Left ventricle myocardium inferior (tissue), 1 donor: ENCODE measurements around the gene FBXO17. TPM values are rescaled to one million over a fixed set of nuclear protein-coding genes. Genes with fewer than 3 reads are reported as not detected.
"Not testable (repeated sequence)": the region's sequence is repeated elsewhere in the genome, so short reads cannot be mapped to it uniquely, and the experiment has no call there.

ENCODE experiments used
- DNase-seq: peaks from one replicate; pipeline ENCODE4 v3.0.0-alpha.2; 2020
- H3K27ac ChIP-seq: fragments of 200-600 bp; replicated peaks from 2 replicates; pipeline ENCODE4 v1.8.0; 2021
- H3K27me3 ChIP-seq: fragments of 200-600 bp; 2 replicates; pipeline ENCODE4 v1.8.0; 2021; ENCODE audit warnings: low read depth
- H3K36me3 ChIP-seq: fragments of 200-600 bp; 2 replicates; pipeline ENCODE4 v1.8.0; 2021
- H3K4me1 ChIP-seq: fragments of 200-600 bp; 2 replicates; pipeline ENCODE4 v1.8.0; 2021
- H3K4me3 ChIP-seq: fragments of 200-600 bp; 2 replicates; pipeline ENCODE4 v1.8.0; 2021; ENCODE audit warnings: mild to moderate bottlenecking, moderate library complexity
- H3K9me3 ChIP-seq: fragments of 200-600 bp; replicated peaks from 2 replicates; pipeline ENCODE4 v1.8.0; 2021
- intact Hi-C: fragments of 100-400 bp; cut with micrococcal nuclease; formaldehyde crosslinking; loops from one replicate; pipeline ENCODE4 v1.11.0; 2022
- total RNA-seq: library from RNA; stranded (reverse); fragmentation: NEBNext Ultra II Directional; extraction: Animal tissue kit (Norgen Biotek cat#: 25700); gene quantifications from one replicate; pipeline ENCODE4 v1.2.1, GENCODE V29; 2021
- TF ChIP-seq, protein P1 (sequence below): fragments of 200-600 bp; IDR thresholded peaks from 2 replicates; pipeline ENCODE4 v1.8.0; 2021; ENCODE audit warnings: antibody characterized with exemption, mild to moderate bottlenecking, borderline replicate concordance
- donor health status: DM: no; HTN: yes; CAD: no; lungs with severe emphysema.

The FBXO17 gene
- total RNA-seq, 1 donor from 2014 or later: 3.0 TPM

DNA sequence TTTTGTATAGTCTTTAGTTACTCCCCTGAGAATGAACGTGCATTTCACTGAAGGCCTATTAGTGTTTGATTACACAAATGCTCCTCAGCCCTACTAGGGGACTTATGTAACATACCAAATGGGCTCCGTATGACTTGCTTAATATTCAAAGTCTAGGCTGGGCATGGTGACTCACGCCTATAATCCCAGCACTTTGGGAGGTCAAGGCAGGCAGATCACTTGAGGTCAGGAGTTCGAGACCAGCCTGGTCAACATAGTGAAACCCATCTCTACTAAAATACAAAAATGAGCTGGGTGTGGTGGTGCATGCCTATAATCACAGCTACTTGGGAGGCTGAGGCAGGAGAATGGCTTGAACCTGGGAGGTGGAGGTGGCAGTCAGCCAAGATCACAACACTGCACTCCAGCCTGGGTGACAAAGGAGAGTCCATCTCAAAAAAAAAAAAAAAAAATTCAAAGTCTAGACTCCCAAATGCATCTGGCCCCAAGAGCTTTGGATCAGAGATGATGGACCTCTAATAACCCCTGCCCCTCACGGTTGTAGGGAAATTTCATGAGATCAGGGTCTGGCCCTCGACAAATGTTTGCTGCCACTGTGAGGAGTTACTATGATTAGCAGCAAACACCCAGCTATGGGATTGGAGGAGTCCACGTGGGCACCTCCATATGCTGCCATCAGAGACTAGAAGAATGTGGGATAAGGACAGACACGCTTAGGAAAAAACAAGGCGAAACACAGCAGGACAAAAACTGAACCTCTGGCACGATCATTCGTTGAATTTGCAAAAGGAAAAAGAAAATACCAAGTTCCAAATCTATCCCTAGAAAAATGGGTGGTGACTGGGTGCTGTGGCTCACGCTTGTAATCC lies 4.6 kb downstream of the FBXO17 start:
- no peak for DNase-seq
- Histone ChIP-seq H3K4me3 (no peak overlapping the region), H3K9me3 (no peaks in the 10 kb centered on the region), H3K27ac (no peak overlapping the region), H3K36me3 (no peaks in the 10 kb centered on the region), H3K27me3 (peaks cover 19% of the 10 kb centered on the region), H3K4me1 (peaks cover 19% of the 10 kb centered on the region)
- TF ChIP-seq, protein P1, sequence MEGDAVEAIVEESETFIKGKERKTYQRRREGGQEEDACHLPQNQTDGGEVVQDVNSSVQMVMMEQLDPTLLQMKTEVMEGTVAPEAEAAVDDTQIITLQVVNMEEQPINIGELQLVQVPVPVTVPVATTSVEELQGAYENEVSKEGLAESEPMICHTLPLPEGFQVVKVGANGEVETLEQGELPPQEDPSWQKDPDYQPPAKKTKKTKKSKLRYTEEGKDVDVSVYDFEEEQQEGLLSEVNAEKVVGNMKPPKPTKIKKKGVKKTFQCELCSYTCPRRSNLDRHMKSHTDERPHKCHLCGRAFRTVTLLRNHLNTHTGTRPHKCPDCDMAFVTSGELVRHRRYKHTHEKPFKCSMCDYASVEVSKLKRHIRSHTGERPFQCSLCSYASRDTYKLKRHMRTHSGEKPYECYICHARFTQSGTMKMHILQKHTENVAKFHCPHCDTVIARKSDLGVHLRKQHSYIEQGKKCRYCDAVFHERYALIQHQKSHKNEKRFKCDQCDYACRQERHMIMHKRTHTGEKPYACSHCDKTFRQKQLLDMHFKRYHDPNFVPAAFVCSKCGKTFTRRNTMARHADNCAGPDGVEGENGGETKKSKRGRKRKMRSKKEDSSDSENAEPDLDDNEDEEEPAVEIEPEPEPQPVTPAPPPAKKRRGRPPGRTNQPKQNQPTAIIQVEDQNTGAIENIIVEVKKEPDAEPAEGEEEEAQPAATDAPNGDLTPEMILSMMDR: no peak
- intact Hi-C loops: no loop called here

DNA sequence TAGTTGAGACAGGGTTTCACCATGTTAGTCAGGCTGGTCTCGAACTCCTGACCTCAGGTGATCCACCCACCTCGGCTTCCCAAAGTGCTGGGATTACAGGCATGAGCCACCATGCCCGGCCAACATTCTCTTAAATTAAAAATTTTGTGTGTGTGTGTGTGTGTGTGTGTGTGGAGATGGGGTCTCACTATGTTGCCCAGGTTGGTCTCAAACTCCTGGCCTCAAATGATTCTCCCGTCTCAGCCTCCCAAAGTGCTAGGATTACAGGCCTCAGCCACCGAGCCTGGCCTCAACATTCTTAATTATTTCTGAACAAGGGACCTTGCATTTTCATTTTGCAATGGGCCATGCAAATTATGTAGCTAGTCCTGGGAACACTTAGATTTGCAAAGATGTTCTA lies 9.4 kb downstream of the FBXO17 start:
- intact Hi-C loops, DNase-seq, H3K36me3 ChIP-seq, H3K27ac ChIP-seq, H3K27me3 ChIP-seq, H3K9me3 ChIP-seq, H3K4me1 ChIP-seq, H3K4me3 ChIP-seq: not testable (repeated sequence)

DNA sequence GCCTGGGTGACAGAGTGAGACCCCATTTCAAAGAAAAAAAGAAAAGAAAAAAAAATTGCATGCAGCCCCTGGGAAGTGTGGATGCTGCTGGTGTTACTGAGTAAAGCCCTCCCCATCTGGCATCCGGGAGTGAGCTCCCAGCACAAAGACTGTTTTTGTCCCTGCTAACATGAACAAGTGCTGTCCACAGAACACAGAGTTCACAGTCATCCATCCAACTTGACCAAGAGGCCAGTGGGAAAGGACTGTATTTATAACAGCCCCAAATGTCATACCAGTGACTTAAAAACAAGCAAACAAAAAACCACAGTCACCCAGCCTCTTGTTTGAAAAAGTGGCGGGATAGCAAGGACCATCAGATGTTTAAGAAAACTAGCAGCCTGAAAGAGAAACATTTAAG lies 10.8 kb downstream of the FBXO17 start:
- intact Hi-C loops: no loop called here
- H3K9me3 ChIP-seq: no peaks in the 10 kb centered on the region

DNA sequence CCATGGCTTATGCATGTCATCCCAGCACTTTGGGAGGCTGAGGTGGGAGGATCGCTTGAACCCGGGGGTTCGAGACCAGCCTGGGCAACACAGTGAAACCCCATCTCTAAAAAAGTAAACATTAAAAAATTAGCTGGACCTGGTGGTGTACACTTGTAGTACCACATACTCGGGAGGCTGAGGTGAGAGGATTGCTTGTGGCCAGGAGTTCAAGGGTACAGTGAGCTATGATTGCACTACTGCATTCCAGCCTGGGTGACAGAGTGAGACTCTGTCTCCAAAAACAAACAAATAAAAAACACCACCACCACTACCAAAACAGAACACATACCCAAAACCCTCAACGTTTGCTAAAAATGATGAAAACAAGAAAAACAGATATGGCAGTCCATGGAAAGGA lies 15.9 kb downstream of the FBXO17 start:
- H3K36me3 ChIP-seq: no peaks in the 10 kb centered on the region
- TF ChIP-seq, protein P1: no peak
- peaks cover 9% of the 10 kb centered on the region for H3K4me1 ChIP-seq
- no peak overlapping the region for H3K4me3 ChIP-seq
- intact Hi-C loops: no loop called here
- DNase-seq: no peak
- H3K27me3 ChIP-seq: peaks cover under 1% of the 10 kb centered on the region
- no peak overlapping the region for H3K27ac ChIP-seq
- no peaks in the 10 kb centered on the region for H3K9me3 ChIP-seq

More for the DNA sequence above, 10.8 kb downstream of the FBXO17 start:
- H3K4me1 ChIP-seq: peaks cover 9% of the 10 kb centered on the region
- TF ChIP-seq, protein P1: no peak
- no peaks in the 10 kb centered on the region for H3K36me3 ChIP-seq
- no peak for DNase-seq
- H3K27me3 ChIP-seq: no peaks in the 10 kb centered on the region
- no peak overlapping the region for H3K27ac ChIP-seq
- H3K4me3 ChIP-seq: no peak overlapping the region

DNA sequence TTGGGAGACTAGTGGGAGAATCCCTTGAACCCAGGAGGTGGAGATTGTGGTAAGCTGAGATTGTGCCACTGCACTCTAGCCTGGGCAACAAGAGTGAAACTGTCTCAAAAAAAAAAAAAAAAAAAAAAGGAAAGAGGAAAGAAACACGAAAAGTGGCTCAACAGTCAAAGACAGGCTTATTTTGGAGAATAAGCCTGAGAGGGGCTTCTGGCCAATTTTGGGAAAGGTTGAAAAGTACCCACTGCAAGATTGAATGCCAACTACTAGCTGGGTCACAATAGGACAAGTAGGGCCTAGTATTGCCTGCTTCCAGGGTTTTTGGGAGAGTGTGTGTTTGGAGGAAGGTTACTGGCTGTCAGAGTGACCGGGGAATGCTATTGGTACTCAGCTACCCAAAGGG lies 17.2 kb downstream of the FBXO17 start:
- intact Hi-C loops: no loop called here

DNA sequence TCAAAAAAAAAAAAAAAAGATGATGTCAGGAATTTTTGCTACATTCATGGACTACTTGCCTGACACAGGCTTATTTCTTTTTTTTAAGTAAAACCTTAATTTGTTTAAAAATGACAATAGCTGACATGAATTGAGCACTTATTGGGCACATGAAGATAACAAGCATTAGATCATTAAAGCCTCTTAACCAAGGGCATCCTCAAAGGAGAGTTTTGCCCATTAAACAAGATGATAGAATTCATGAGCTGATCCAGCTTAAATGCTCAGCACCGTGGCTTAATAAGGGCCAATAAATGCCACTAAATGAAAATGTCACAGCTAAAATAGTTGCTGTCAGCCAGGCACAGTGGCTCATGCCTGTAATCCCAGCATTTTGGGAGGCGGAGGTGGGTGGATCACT lies 19.3 kb downstream of the FBXO17 start:
- H3K4me3 ChIP-seq: no peak overlapping the region
- H3K27ac ChIP-seq: no peak overlapping the region
- no peak for DNase-seq
- H3K9me3 ChIP-seq: no peaks in the 10 kb centered on the region
- TF ChIP-seq, protein P1: no peak
- no peaks in the 10 kb centered on the region for H3K4me1 ChIP-seq
- intact Hi-C loops: no loop called here
- H3K27me3 ChIP-seq: peaks cover 5% of the 10 kb centered on the region
- no peaks in the 10 kb centered on the region for H3K36me3 ChIP-seq

More for the DNA sequence above, 17.2 kb downstream of the FBXO17 start:
- no peak overlapping the region for H3K4me3 ChIP-seq
- TF ChIP-seq, protein P1: no peak
- H3K27me3 ChIP-seq: peaks cover 5% of the 10 kb centered on the region
- DNase-seq: no peak
- H3K36me3 ChIP-seq: no peaks in the 10 kb centered on the region
- peaks cover 9% of the 10 kb centered on the region for H3K4me1 ChIP-seq
- H3K27ac ChIP-seq: no peak overlapping the region
- H3K9me3 ChIP-seq: no peaks in the 10 kb centered on the region
